Mammary epithelial cell (primary cell): Measurements from ENCODE around the gene LMO7.

ENCODE experiments used
- CTCF ChIP-seq, 2 donors: IDR thresholded peaks in 1 of 2; conservative IDR thresholded peaks in 1 of 2; 2 replicates each; pipeline ENCODE4 v1.5.1; 2011 to 2012; ENCODE audit warnings: inconsistent platforms in 2 of 2, low read length in 2 of 2, mild to moderate bottlenecking in 2 of 2, control low read depth in 1 of 2, low read depth in 1 of 2; ENCODE audit not compliant: insufficient read depth in 1 of 2; ENCODE audit errors: extremely low read depth in 1 of 2
- EZH2 ChIP-seq: IDR thresholded peaks from 2 replicates; pipeline ENCODE4 v1.6.1; 2012; ENCODE audit warnings: low read length, inconsistent platforms, borderline replicate concordance

- TF ChIP-seq EZH2 (no peak), CTCF (conservative IDR thresholded peaks at IDR 0.05 in 1 of 2, IDR thresholded peaks at IDR 0.05 in 1 of 2; ENCODE audit: extremely low read depth in 1 of 2, insufficient read depth in 1 of 2, low read depth in 1 of 2, low read length in 2 of 2) (no peak)
Measured at GRCh38 chr13:75652726-75653125, 16.6 kb downstream of the LMO7 start.
